ENCODE results near the gene RB1. TPM values are rescaled to one million over a fixed set of nuclear protein-coding genes. Genes with fewer than 3 reads are reported as not detected.

Gene RB1
- total RNA-seq, 4 donors from 2014 or later, result 18.2 to 79.2 (median 22.7) TPM

DNA sequence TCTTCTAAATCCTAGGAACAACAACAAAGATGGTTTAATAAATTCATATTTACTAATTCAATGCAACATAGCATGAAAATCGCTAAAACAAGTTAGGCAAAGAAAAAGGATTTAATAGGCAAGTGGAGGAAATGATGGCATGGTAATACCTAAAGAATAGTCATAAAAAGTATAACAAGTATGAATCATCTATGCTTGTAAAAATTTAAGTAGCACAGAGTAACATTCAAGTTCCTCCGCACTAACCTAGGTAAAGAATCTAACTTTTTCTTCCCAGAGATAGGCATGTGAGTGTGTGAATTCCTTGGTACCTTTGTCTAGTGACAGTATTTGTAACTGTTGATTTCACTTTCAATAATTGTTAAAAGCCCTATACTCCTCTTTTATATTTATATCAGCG lies 186.7 kb downstream of the RB1 start:
- TF ChIP-seq POLR2A (IDR thresholded peaks at IDR 0.05), result no peak
- no peak for TF ChIP-seq CTCF (IDR thresholded peaks at IDR 0.05)
- Histone ChIP-seq H3K27me3 (no peaks in the 10 kb centered on the region), H3K9me3 (no peaks in the 10 kb centered on the region), H3K27ac (no peak overlapping the region), H3K4me3 (no peak overlapping the region), H3K36me3 (no peaks in the 10 kb centered on the region), H3K4me1 (peaks cover 0 to 5% (median 2%) of the 10 kb centered on the region in 4 donors)
- no peak for DNase-seq

- Histone ChIP-seq H3K9me3 (no peaks in the 10 kb centered on the region), H3K36me3 (no peaks in the 10 kb centered on the region), H3K4me3 (peak overlapping the region in 3 of 4 donors; percentile 7 to 29 (median 23)), H3K27ac (peak overlapping the region; percentile 69 to 80 (median 70)), H3K27me3 (no peaks in the 10 kb centered on the region), H3K4me1 (peaks cover 0 to 5% (median 2%) of the 10 kb centered on the region in 4 donors)
- TF ChIP-seq POLR2A (IDR thresholded peaks at IDR 0.05) (no peak), CTCF (IDR thresholded peaks at IDR 0.05) (no peak)
- DNase-seq, result no peak
These were observed 188.0 kb downstream of the RB1 start for GRCh38 chr13:48491423-48492095.

- H3K4me3 ChIP-seq, result peak overlapping the region; percentile 7 to 29 (median 17)
- no peak for TF ChIP-seq POLR2A (IDR thresholded peaks at IDR 0.05)
- no peak for TF ChIP-seq CTCF (IDR thresholded peaks at IDR 0.05)
- no peaks in the 10 kb centered on the region for H3K36me3 ChIP-seq
- H3K27ac ChIP-seq, result peak overlapping the region; percentile 69 to 80 (median 70)
- H3K27me3 ChIP-seq, result no peaks in the 10 kb centered on the region
- H3K9me3 ChIP-seq, result no peaks in the 10 kb centered on the region
- peaks cover 0 to 5% (median 2%) of the 10 kb centered on the region in 4 donors for H3K4me1 ChIP-seq
- DNase-seq, result no peak
These were observed 188.5 kb downstream of the RB1 start for GRCh38 chr13:48492096-48492440.

DNA sequence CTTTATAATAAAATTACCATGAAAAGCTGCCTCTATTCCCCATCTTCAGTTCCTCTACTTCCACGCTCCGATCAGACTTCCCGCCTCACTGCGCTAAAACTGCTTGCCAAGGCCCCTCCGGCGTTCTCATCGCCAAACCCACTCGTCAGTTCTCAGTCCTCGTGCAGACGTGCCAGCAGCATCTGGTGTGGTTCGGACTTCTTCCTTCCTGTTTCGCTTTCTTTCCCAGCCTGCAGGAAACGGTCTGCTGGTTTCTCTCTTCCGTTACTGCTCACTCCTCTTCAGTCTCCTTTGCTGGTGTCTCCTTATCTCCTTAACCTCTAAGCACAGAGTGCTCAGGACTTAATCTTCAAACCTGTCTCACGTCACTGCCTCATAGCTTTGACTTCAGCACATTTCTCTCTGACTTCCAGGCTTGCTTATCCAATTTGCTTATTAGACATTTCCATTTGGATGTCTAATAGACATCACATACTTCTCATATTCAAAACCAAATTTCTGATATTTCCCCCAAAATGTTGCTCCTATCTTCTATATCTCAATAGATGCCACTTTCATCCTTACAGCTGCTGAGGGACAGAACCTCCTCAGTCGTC lies 189.0 kb downstream of the RB1 start:
- no peaks in the 10 kb centered on the region for H3K27me3 ChIP-seq
- DNase-seq, result peak; percentile 63 to 91 (median 85)
- peaks cover 0 to 5% (median 2%) of the 10 kb centered on the region in 4 donors for H3K4me1 ChIP-seq
- no peaks in the 10 kb centered on the region for H3K9me3 ChIP-seq
- peak overlapping the region; percentile 69 to 80 (median 70) for H3K27ac ChIP-seq
- no peaks in the 10 kb centered on the region for H3K36me3 ChIP-seq
- TF ChIP-seq POLR2A (IDR thresholded peaks at IDR 0.05), result peak in 1 of 2 donors; percentile 32
- no peak for TF ChIP-seq CTCF (IDR thresholded peaks at IDR 0.05)
- H3K4me3 ChIP-seq, result peak overlapping the region; percentile 7 to 29 (median 17)

DNA sequence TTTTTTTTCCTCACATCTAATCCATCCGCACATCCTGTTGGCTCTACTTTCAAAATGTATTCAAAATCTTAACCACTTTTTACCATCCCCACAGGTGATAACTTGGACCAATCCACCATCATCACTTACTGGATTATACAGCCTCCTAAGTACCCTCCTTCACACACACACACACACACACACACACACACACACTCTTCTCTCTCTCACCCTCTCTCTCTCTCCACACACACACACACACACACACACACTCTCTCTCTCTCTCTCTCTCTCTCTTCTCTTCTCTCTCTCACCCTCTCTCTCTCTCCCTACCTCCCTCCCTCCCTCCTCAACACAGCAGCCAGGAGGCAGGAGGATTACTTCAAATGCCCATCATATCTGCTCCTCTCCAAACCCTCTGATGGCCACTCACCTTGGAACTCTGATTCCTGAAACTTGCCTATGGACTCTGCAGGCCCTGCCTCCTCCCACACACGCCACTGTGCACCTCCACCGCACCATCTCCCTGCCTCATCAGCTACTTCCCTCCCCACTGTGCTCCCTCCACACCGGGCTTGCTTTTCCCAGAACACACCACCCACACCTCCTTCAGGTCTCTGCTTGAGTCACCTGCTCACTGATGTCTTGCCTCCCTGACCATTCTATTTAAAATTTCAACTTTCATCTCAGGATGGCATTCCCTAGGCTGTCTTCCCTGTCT lies 189.7 kb downstream of the RB1 start:
- H3K27me3 ChIP-seq, result no peaks in the 10 kb centered on the region
- no peak for DNase-seq
- H3K4me1 ChIP-seq, result peaks cover 0 to 5% (median 2%) of the 10 kb centered on the region in 4 donors
- H3K36me3 ChIP-seq, result no peaks in the 10 kb centered on the region
- TF ChIP-seq CTCF (IDR thresholded peaks at IDR 0.05) (no peak), POLR2A (IDR thresholded peaks at IDR 0.05) (no peak)
- H3K4me3 ChIP-seq, result no peak overlapping the region
- H3K9me3 ChIP-seq, result no peaks in the 10 kb centered on the region
- peak overlapping the region; percentile 38 to 72 (median 69) for H3K27ac ChIP-seq

All from Peyer's patch (tissue), 4 donors.